Stimulated activated CD4-positive, alpha-beta T cell treated with anti-CD3 and anti-CD28 coated beads, Interleukin-2, amount 100 ng/mL, for 4 hours (primary cell): ENCODE results near the gene DPYSL3.
"Not testable (repeated sequence)": the region's sequence is repeated elsewhere in the genome, so short reads cannot be mapped to it uniquely, and the experiment has no call there.

Source experiments
- DNase-seq: peaks from one replicate; pipeline ENCODE4 v3.0.0-alpha.2; 2020; ENCODE audit warnings: low read depth

Gene DPYSL3

DNA sequence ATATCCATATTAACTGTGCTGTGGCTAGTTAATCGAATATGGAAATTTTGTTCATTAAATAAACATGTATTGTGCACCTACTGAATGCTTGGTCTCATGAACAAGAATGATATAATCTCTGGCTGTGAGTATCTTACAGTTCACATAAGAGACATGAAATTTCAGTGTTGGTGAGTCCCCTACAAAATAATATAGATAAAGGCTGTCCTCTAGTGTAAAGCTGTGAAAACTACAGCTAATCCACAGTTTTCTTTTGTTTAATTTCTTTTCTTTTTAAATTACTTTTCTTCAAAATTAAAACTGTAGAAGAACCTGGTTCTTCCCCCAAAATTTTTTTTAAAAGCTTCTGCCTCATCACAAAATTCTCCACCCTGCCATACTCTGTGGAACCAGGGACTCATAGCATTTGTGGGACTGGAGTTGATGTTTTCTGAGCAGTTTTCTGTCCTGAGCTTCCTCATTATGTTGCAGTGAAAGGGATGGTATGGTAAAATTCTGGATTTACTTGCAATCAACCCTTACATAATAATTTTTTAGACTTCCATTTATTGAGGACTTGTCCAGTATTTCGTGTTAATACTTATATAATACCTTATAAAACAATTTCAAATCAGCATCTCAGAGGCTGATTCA, 140.0 kb downstream of the DPYSL3 start:
- DNase-seq, result no peak

DNA sequence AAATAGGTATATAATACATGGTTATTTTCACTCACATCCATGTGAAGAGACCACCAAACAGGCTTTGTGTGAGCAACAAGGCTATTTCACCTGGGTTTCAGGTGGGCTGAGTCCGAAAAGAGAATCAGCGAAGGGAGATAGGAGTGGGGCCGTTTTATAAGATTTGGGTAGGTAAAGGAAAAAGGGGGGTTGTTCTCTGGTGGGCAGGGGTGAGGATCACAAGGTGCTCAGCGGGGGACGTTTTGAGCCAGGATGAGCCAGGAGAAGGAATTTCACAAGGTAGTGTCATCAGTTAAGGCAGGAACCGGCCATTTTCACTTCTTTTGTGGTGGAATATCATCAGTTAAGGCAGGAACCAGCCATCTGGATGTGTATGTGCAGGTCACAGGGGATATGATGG, 142.5 kb downstream of the DPYSL3 start:
- DNase-seq, result not testable (repeated sequence)

DNA sequence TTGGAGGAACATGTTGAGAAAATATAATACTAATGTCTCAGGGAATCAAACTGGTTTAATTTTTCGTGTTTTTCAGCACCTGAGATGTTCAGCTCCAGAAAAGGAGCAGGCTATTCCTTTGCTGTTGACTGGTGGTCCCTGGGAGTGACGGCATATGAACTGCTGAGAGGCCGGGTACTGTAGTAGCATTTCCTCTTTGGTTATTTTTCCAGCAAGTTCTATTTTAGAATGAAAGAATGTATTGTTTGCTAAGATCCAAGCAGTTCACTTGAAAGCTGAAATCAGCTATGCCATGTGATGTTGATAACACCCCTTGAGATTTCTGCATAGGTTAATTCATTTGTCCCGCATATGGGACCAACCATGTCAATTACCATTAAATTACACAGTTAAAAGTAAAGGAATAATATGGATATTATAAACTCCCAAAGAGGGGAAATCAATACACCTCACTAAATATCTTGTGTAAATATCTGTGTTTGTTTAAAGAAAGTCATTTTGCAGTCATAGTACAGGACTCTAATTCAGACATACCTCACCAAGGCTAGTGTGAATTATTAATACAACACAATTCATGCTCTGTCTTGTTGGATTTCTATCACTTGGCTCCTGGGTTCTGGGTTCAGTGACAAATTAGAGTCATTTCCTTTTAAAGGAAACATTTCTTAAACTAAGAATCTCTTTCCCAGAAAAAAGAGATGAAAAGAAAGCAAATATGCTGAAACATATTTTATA, 148.3 kb downstream of the DPYSL3 start:
- DNase-seq, result no peak

DNA sequence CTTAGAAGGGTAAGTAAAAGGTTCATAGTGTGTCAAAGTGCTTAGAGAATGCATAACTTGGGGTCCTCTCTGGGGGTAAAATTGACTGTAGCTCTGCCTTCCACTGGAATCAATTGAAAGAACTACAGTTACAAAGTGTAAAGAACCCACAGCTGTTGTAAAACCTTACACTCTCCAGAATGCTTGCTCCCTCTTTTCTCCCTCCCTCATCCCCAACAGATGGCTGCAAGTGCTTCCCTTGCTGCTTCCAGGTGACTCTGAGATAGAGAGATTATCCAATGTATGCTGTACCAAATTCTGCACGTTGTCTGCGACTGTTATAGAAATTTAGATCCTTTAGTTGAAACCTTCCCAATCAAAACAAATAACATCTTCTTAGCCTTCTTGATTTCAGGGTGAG, 149.1 kb downstream of the DPYSL3 start:
- DNase-seq, result no peak

DNA sequence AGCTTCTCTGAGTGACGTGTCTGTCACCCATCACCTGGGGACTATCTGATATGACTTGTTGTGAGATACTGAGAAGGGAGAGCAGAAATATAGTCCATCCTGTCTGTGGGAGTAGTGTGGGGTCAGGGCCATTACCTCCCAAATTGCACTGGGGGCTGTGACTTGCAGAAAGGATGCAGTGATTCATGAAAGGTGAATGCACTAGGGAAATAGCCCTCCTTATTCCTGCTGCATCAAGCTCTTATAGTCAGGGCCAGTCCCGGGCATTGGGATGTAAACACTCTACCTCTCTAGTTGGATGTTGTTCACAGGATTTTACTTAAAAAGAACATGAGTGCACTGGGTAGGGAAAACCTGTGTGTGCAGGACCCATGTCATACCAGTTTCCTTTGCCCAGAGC, 150.3 kb downstream of the DPYSL3 start:
- DNase-seq, result no peak

DNA sequence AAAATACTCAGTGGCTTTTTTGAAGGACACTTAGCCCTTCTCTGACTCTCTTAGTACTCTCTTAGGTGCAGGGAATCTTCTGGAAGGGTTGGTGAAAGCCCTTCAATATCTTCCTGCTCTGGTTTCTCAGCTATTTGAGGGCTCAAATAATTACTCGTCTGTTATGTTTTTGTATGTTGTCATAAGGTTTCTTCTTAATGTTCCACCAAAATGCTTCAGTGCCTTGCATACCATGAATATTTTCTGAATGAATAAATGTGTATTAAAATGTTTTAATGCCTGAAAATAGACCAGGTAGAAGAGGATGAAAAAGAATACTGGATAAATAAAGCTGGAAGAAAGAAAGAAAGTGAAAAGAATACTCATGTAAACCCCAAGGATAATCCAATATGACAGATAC, 150.8 kb downstream of the DPYSL3 start:
- no peak for DNase-seq

DNA sequence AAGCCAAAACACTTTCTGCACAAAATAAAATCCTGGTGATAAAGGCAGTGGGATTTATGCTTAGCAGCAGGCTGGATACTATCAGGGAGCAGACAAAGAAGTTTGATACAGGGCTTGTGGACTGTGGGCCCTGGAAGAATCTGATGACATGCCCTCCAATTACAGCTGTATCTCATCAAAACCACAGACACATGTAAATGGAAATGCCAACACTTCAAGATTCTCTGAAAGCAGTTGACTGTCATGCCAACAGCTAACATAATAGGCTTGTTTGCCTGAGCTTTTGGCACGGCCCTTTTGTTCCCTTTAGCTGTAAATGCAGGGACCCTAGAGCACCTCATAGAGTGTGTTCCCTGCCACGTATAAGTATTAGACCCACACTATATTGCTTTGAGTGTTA, 160.6 kb downstream of the DPYSL3 start:
- DNase-seq, result no peak

DNA sequence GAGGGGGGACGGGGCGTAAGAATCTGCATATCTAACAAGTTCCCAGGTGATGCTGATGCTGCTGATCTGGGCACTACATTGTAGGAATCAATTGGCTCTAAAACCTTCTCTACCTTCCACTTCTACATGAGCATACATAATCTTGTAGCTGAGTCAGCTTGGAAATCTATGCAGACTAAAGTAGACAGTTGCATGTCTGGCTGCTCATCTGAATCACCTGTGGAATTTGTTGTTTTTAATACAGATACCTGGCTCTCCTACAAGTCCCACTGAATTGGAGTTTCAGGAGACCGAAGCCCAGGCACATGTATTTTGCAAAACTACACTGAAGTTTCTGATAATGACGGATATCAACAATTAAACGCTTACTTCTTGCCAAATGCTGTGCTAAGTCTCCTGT, 161.4 kb downstream of the DPYSL3 start:
- DNase-seq, result no peak

DNA sequence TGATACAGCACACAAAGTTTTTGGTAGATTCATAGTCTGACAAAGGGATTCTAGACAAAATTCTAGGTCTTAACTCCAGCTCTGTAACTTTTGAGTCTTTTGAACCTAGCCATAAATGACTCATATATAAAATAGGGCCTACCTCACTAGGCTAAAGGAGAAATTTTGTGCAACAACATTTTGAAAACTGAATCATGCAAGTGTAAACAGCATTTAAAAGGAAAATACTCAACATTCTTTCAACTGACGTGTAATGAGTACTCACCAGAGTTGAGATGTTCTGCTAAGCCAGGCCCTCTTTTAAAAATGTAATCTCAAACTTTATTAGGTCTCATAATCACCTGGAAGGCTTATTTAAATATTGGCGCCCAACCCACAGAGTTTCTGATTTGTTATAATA, 161.8 kb downstream of the DPYSL3 start:
- no peak for DNase-seq

DNA sequence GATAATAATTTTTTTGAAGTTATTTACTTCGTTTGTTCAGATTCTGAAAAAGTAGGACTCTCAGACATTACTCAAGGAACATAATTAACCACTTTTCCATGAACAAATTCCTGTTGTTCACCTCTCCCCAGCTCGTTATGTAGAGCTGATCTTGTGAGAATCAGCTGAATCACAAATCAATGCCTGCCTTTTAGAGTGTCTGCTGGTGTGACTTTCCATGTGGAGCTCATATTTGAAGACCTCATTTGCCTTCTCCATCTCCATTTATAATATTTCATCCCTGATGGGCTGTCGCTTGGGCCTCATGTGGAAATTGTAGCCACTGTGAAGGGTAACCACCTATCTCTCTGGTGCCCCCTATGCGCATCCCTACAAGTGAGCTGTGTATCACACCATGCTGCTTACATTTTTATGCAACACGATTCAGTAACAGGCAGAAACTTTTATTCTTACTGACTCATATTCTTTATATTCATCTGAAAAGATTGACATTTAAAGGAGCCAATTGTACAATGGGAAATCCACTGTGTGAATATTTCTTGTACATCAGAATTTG, 163.8 kb downstream of the DPYSL3 start:
- no peak for DNase-seq

DNA sequence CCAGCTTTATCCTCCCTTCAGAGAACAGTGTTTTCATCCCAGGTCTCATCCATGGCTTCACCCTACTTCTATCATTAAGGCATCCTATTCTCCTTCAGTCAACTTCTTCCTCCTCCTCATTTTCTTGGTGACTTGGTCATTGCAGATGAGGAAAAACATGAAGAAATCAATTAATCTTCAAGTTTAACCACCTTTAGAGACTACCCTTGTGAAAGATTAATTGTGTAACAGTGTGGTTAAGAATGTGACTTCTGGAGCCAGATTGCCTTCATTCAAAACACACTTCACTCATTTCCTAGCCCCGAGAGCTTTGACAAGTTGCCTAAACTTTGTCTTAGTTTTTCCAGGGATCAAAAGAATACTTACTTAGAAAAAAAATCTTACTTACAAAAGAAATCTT, 165.0 kb downstream of the DPYSL3 start:
- DNase-seq, result no peak

DNA sequence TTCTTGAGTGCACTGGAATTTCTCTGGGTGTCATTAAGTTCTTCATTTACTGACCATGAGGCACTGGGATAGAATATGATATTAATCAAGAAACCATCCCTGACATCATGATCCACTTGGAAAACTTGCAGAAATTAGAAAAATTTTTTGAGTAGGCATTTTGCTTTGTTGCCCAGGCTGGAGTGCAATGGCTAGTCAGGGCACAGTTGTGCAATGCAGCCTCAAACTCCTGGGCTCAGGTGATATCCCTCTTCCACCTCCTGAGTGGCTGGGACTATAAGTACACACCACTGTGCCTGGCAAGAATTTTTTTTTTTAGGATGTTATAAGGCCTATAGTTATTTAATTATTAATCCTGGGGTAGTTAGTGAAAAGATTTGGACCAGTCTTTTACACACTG, 168.5 kb downstream of the DPYSL3 start:
- DNase-seq, result no peak

DNA sequence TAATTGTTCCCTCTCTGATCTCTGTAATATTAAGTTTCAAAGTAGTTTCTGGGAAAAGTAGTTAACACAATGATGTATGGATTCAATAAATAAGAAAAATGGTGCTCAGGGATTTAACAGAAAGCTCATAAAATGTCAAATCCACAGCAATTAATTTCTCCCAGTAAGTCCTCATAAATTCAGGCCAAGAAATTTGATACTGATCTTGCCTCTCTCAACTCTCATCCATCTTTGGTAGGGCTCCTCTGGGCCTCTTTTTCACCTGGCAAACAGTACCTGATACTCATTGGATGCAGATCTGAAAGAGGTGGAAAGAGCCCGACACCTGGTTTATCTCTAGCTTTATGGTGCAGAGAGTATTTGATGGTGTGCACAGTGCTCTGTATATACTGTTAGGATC, 168.9 kb downstream of the DPYSL3 start:
- no peak for DNase-seq
